ENCODE data around the gene UBL4B. TPM values are rescaled to one million over a fixed set of nuclear protein-coding genes. Genes with fewer than 3 reads are reported as not detected.

UBL4B gene
- polyA plus RNA-seq, 1 donor (not counting 4 experiments of a cell fraction or from before 2014, with no cell fraction given) = not detected

DNA sequence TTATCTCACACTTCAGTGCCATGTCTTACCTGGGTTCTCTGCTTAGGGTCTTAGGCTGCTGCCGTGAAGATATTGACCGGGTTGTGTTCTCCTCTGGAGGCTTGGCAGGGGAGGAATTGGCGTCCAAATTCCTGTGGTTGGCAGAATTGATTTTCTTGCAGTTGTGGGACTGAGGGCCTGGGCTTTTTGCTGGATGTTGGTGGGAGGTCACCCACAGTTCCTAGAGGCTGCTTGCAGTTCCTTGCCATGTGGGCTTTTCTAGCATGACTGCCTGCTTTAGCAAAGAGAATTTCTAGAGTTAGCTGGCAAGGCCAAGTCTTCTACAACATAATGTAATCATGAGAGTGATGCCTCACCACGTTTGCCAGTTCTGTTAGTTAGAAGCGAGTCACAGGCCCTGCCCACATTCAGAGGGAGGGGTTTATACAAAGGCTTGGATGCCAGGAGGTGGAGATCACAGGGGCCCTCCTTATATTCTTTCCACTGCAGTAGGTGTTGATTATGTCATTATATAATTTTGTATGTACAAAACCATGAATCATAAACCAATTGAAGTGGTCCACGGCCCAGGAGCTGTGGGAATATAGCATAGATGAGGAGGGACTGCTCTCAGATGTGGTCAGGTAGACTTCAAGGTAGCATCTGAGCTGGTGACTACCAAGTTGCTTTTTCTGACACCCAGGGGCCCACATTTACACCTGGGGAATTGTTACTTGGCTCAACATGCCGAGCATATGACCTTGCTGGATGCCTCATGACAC, 6.6 kb downstream of the UBL4B start:
- DNase-seq (ENCODE audit: low read depth, low spot score) (no peak), FAIRE-seq (no peak)
- Histone ChIP-seq H4K20me1 (ENCODE audit: control insufficient read depth, extremely low read depth, insufficient read depth, low read length) (no peaks in the 10 kb centered on the region), H3K4me3 (ENCODE audit: control insufficient read depth in 2 of 3, extremely low read depth in 1 of 3, insufficient read depth in 2 of 3, low read depth in 1 of 3, low read length in 3 of 3) (no peak overlapping the region), H3K4me2 (ENCODE audit: control insufficient read depth, extremely low read depth, insufficient read depth, low read depth, low read length) (no peak overlapping the region), H3K27me3 (ENCODE audit: control insufficient read depth, extremely low read depth, insufficient read depth, low read length) (peaks cover 11% of the 10 kb centered on the region), H3K9me3 (ENCODE audit: control insufficient read depth, low read depth, low read length) (no peaks in the 10 kb centered on the region), H3K36me3 (ENCODE audit: control insufficient read depth in 2 of 2, extremely low read depth in 1 of 2, insufficient read depth in 2 of 2, low read length in 2 of 2) (no peaks in the 10 kb centered on the region), H3K9me1 (ENCODE audit: control insufficient read depth, extremely low read depth, insufficient read depth, low read length) (no peaks in the 10 kb centered on the region), H3K9ac (ENCODE audit: control insufficient read depth, extremely low read depth, insufficient read depth, low read length) (no peak overlapping the region), H2AFZ (ENCODE audit: control insufficient read depth, low read length) (no peak overlapping the region), H3K27ac (ENCODE audit: control insufficient read depth, insufficient read depth, low read length) (no peak overlapping the region), H3K79me2 (ENCODE audit: control insufficient read depth, insufficient read depth, low read length) (no peaks in the 10 kb centered on the region), H3K4me1 (ENCODE audit: control insufficient read depth, extremely low read depth, insufficient read depth, low read length) (no peaks in the 10 kb centered on the region)
- TF ChIP-seq CTCF (optimal IDR thresholded peaks at IDR 0.05 in 1 of 3, IDR thresholded peaks at IDR 0.05 in 1 of 3, conservative IDR thresholded peaks at IDR 0.05 in 1 of 3; ENCODE audit: extremely low read depth in 1 of 3, insufficient read depth in 2 of 3, low read length in 3 of 3) (no peak), EZH2 (IDR thresholded peaks at IDR 0.05; ENCODE audit: low read length) (no peak)
- dilution Hi-C loops (cut with MboI; ENCODE audit: extremely low pct_ligation_motif_present, low sequenced_read_pairs) = no loop called here

- FAIRE-seq = no peak
Observed at GRCh38 chr1:110119843-110120242, 7.6 kb downstream of the UBL4B start.

More at GRCh38 chr1:110119843-110120242, 7.6 kb downstream of the UBL4B start:
- dilution Hi-C loops (cut with MboI; ENCODE audit: extremely low pct_ligation_motif_present, low sequenced_read_pairs) = no loop called here
- Histone ChIP-seq H3K79me2 (ENCODE audit: control insufficient read depth, insufficient read depth, low read length) (no peaks in the 10 kb centered on the region), H4K20me1 (ENCODE audit: control insufficient read depth, extremely low read depth, insufficient read depth, low read length) (no peaks in the 10 kb centered on the region), H3K4me2 (ENCODE audit: control insufficient read depth, extremely low read depth, insufficient read depth, low read depth, low read length) (no peak overlapping the region), H3K9ac (ENCODE audit: control insufficient read depth, extremely low read depth, insufficient read depth, low read length) (no peak overlapping the region), H3K4me3 (ENCODE audit: control insufficient read depth in 2 of 3, extremely low read depth in 1 of 3, insufficient read depth in 2 of 3, low read depth in 1 of 3, low read length in 3 of 3) (no peak overlapping the region), H3K9me3 (ENCODE audit: control insufficient read depth, low read depth, low read length) (no peaks in the 10 kb centered on the region), H3K27ac (ENCODE audit: control insufficient read depth, insufficient read depth, low read length) (no peak overlapping the region), H3K27me3 (ENCODE audit: control insufficient read depth, extremely low read depth, insufficient read depth, low read length) (peaks cover 3% of the 10 kb centered on the region), H3K4me1 (ENCODE audit: control insufficient read depth, extremely low read depth, insufficient read depth, low read length) (no peaks in the 10 kb centered on the region), H3K36me3 (ENCODE audit: control insufficient read depth in 2 of 2, extremely low read depth in 1 of 2, insufficient read depth in 2 of 2, low read length in 2 of 2) (no peaks in the 10 kb centered on the region), H3K9me1 (ENCODE audit: control insufficient read depth, extremely low read depth, insufficient read depth, low read length) (no peaks in the 10 kb centered on the region), H2AFZ (ENCODE audit: control insufficient read depth, low read length) (no peak overlapping the region)
- TF ChIP-seq EZH2 (IDR thresholded peaks at IDR 0.05; ENCODE audit: low read length) = no peak
- no peak for DNase-seq (ENCODE audit: low read depth, low spot score)

Data from keratinocyte (primary cell).